Measurements from ENCODE around the gene BRAF. TPM values are rescaled to one million over a fixed set of nuclear protein-coding genes. Genes with fewer than 3 reads are reported as not detected.

The BRAF gene
- total RNA-seq, 1 donor from 2014 or later = 26.0 TPM

- Mint-ChIP-seq H3K9me3 (ENCODE audit: unreplicated experiment) (no peaks in the 10 kb centered on the region), H3K36me3 (ENCODE audit: low read depth, unreplicated experiment) (peaks cover 14% of the 10 kb centered on the region), H3K27ac (ENCODE audit: unreplicated experiment) (no peak overlapping the region), H3K27me3 (ENCODE audit: low read depth, unreplicated experiment) (no peaks in the 10 kb centered on the region), H3K4me1 (ENCODE audit: low read depth, unreplicated experiment) (peaks cover 9% of the 10 kb centered on the region), H3K4me3 (ENCODE audit: unreplicated experiment) (no peak overlapping the region)
- Histone ChIP-seq H2AFZ (ENCODE audit: low read depth, low read length) (no peak overlapping the region), H3K27ac (ENCODE audit: low read depth, low read length) (no peak overlapping the region), H3K27me3 (ENCODE audit: insufficient read depth, low read length) (no peaks in the 10 kb centered on the region), H3K4me3 (ENCODE audit: insufficient read depth, low read depth, low read length) (no peak overlapping the region), H3K4me2 (ENCODE audit: low read length) (no peak overlapping the region), H3K79me2 (ENCODE audit: insufficient read depth, low read length) (no peaks in the 10 kb centered on the region), H3K4me1 (ENCODE audit: insufficient read depth, low read length) (no peaks in the 10 kb centered on the region), H3K36me3 (ENCODE audit: insufficient read depth, low read length) (no peaks in the 10 kb centered on the region), H3K9ac (ENCODE audit: low read length) (no peak overlapping the region), H3K9me3 (ENCODE audit: insufficient read depth, low read depth, low read length) (no peaks in the 10 kb centered on the region), H4K20me1 (ENCODE audit: insufficient read depth, low read length) (no peaks in the 10 kb centered on the region)
- TF ChIP-seq EZH2 (IDR thresholded peaks at IDR 0.05; ENCODE audit: insufficient read depth, low read length) (no peak), CTCF (IDR thresholded peaks at IDR 0.05; ENCODE audit: insufficient read depth, low read depth, low read length) (no peak)
- FAIRE-seq (no peak), DNase-seq (ENCODE audit: low read depth) (no peak)
These were observed 240.4 kb downstream of the BRAF start for GRCh38 chr7:140684066-140684950.

GRCh38 chr7:140683657-140684056 lies 241.1 kb downstream of the BRAF start:
- H3K27ac Mint-ChIP-seq (ENCODE audit: unreplicated experiment) = peak overlapping the region; percentile 0
- FAIRE-seq = no peak

More at GRCh38 chr7:140683657-140684056, 241.1 kb downstream of the BRAF start:
- H3K9me3 Mint-ChIP-seq (ENCODE audit: unreplicated experiment) = no peaks in the 10 kb centered on the region
- Histone ChIP-seq H3K4me3 (ENCODE audit: insufficient read depth, low read depth, low read length) (no peak overlapping the region), H3K9me3 (ENCODE audit: insufficient read depth, low read depth, low read length) (no peaks in the 10 kb centered on the region), H3K36me3 (ENCODE audit: insufficient read depth, low read length) (no peaks in the 10 kb centered on the region), H3K4me2 (ENCODE audit: low read length) (no peak overlapping the region), H3K27ac (ENCODE audit: low read depth, low read length) (no peak overlapping the region), H4K20me1 (ENCODE audit: insufficient read depth, low read length) (no peaks in the 10 kb centered on the region), H3K4me1 (ENCODE audit: insufficient read depth, low read length) (no peaks in the 10 kb centered on the region), H3K79me2 (ENCODE audit: insufficient read depth, low read length) (no peaks in the 10 kb centered on the region), H2AFZ (ENCODE audit: low read depth, low read length) (no peak overlapping the region), H3K27me3 (ENCODE audit: insufficient read depth, low read length) (no peaks in the 10 kb centered on the region), H3K9ac (ENCODE audit: low read length) (no peak overlapping the region)
- no peak for TF ChIP-seq EZH2 (IDR thresholded peaks at IDR 0.05; ENCODE audit: insufficient read depth, low read length)
- TF ChIP-seq CTCF (IDR thresholded peaks at IDR 0.05; ENCODE audit: insufficient read depth, low read depth, low read length) = no peak
- DNase-seq (ENCODE audit: low read depth) = no peak
- peaks cover 18% of the 10 kb centered on the region for H3K36me3 Mint-ChIP-seq (ENCODE audit: low read depth, unreplicated experiment)
- no peak overlapping the region for H3K4me3 Mint-ChIP-seq (ENCODE audit: unreplicated experiment)
- peaks cover 9% of the 10 kb centered on the region for H3K4me1 Mint-ChIP-seq (ENCODE audit: low read depth, unreplicated experiment)
- H3K27me3 Mint-ChIP-seq (ENCODE audit: low read depth, unreplicated experiment) = no peaks in the 10 kb centered on the region

Data from astrocyte (in vitro differentiated cells and primary cell).